Posterior cingulate gyrus (tissue), 11 donors: Measurements from ENCODE around the gene WDPCP.
A peak's percentile ranks its signal among the peaks of the same experiment; 100 is the strongest.

ENCODE experiments used
- DNase-seq, 10 donors: peaks; one replicate each; pipeline versions ENCODE4 v3.0.0 to v3.0.0-alpha.2; 2020 to 2021; ENCODE audit warnings: mixed read lengths in 3 of 10
- intact Hi-C: fragments of 100-400 bp; cut with DNase I; formaldehyde crosslinking; loops from one replicate; pipeline ENCODE4 v1.15.1; 2023

WDPCP gene

DNA sequence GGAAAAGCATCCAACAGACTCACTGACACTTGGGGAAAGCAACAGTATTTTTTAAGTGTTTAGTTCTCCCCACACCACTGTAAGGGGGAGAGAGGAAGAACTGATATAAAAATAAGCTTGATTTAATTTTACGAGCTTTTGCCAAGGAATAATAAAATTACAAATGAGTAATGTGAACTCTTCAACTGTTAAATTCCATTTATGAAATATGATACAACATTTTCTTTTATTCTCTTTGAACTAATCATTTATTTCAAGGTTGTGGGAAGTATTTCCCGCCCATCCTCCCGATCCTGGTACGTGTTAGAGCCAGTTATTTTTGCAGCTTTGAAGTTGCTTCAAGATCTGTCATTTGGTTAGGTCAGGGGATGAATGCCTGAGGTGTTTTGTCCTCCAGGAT lies 35.2 kb downstream of the WDPCP start:
- intact Hi-C loops: no loop called here
- no peak for DNase-seq

DNA sequence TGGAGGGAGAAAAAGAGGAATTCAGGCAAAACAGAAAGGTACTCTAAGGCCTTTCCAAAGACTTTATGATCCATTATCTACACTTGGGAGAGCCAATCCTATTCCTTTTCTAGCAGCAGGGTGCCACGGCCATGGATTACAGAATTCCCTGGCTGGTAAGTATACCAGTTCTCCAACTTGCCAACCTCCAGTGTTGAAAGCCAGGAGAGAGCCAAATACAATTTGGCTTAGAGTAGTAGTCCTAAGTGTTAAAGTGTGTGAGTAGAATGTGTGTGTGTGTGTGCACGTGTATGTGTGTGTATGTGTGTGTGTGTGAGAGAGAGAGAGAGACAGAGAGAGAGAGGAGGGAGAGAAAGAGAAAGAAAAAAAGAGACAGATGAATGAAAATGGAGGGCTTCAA lies 43.3 kb downstream of the WDPCP start:
- intact Hi-C loops: no loop called here
- DNase-seq: no peak

DNA sequence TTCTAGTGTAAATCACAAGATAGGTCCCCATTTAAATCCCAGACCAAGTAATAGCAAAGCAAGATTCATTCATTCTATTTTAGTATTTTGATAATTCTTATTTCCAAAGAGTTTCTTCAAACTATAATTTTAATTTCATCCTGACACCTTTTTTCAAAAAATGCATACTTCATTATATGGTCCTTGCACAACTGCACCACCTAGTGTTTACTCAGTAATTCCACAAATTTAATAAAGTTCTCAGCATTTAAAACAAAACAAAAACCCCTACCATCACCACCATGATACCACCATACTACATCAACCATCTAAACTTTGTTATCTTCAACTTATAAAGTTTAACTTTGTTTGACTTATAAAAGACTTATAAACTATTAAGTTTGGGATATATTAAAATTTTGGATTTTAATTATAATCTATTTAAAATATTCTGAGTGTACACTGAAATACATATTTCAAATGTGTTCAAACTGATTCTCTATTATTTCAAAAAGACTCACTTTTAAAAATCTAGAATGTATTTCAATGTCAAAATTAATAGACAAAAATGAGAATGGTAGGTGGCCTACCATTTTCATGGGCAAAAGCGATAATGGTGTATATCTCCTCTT lies 44.2 kb downstream of the WDPCP start:
- no peak for DNase-seq
- intact Hi-C loops: no loop called here

DNA sequence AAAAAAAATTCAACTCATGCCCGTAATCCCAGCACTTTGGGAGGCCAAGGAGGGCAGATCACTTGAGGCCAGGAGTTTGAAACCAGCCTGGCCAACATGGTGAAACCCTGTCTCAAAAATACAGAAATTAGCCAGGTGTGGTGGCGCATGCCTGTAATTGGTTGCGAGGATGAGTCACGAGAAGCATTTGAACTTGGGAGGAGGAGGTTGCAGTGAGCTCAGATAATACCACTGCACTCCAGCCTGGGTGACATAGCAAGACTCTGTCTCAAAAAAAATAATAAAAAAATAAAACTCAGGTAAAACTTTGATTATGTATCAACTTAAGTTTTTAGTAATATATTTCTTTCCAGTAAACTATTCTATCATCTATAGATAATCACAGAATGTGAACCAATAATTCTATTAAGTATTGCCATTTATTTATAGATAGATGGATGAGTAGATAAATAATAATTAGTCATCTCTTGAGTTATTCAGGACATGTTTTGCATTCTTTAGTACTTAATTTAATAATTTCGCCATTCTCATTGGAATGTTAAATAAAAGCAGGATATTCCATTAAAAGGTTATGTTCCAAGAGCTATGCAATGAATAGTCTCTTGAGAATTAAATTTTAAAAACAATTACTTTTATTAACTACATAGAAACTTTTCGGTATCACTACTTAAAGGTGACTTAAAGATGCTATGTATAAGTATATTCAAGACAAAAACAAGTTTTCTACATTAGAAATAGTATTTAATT lies 48.7 kb downstream of the WDPCP start:
- DNase-seq: no peak
- intact Hi-C loops: no loop called here

DNA sequence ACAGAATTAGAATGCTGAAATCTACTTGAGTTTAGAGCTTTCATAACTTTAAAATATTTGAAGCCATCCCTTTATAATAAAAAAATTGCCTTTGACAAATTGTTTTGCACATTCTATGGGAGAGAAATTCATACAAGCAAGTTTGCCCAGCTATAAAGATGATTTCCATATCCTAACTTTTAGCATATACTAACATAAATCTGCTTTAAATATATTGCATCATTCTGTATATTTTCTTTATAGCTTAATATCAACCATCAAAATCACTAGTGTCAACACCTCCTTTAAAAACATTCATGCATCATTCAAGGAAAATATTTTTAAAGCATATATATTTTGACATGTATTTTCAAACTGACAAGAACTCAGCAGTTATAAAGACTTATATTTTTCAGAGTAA lies 49.9 kb downstream of the WDPCP start:
- intact Hi-C loops: no loop called here
- no peak for DNase-seq

DNA sequence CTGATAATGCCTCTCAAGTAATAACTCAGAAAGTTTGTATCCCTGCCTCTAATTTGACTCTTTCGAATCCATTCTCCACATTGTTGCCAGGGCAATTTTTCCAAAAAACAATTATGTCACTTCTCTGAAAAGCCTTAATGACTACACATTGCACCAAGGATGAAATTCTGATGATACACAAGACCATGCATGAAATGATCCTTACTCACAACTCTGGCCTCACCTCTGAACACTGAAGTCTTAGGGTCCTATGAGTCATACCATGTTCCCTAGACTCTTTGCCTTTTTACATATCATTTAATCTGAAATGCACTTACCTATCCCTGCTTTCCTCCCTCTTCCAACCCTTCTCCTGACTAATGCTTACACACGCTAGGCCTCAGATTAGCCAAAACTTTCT lies 51.0 kb downstream of the WDPCP start:
- intact Hi-C loops: no loop called here
- DNase-seq: no peak

DNA sequence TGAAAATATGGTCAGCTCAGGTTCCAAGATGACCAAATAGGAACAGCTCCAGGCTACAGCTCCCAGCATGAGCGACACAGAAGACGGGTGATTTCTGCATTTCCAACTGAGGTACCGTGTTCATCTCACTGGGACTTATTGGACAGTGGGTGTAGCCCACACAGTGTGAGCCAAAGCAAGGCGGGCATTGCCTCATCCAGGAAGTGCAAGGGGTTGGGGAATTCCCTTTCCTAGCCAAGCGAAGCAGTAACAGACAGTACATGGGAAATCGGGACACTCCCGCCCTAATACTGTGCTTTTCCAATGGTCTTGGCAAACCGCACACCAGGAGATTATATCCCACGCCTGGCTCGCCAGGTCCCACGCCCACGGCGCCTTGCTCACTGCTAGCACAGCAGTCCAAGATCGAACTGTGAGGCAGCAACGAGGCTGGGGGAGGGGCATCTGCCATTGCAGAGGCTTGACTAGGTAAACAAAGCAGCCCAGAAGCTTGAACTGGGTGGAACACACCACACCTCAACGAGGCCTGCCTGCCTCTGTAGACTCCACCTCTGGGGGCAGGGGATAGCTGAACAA lies 57.5 kb downstream of the WDPCP start:
- peak in 2 of 10 donors; percentile 81 to 87 for DNase-seq
- intact Hi-C loops: no loop called here

DNA sequence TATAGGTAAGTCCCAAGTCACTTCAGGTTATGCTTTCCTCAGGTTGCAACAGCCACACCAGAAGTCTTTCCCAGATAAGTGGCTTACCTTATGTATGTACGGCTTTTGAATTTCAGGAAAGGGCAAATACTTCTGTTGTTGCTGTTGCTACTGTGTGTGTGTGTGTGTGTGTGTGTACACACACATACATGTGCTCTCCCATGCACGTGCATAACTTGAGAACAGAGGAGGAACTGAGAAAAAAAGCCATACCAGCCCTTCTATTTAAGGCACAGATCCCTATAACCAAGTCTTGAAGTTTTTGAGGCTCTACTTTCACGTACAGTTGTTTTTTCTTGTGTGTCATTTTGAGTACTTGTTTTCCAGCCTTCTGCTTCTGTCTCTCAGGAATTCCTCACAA lies 62.4 kb downstream of the WDPCP start:
- intact Hi-C loops: no loop called here
- DNase-seq: no peak

DNA sequence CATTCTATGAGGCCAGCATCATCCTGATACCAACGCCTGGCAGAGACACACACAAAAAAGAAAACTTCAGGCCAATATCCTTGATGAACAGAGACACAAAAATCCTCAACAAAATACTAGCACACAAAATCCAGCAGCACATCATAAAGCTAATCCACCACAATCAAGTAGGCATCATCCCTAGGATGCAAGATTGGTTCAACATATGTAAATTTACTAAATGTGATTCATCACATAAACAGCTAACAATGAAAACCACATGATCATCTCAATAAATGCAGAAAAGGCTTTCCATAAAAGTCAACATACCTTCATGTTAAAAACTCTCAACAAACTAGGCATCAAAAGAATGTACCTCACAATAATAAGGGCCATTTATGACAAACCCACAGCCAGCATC lies 65.3 kb downstream of the WDPCP start:
- intact Hi-C loops: no loop called here

DNA sequence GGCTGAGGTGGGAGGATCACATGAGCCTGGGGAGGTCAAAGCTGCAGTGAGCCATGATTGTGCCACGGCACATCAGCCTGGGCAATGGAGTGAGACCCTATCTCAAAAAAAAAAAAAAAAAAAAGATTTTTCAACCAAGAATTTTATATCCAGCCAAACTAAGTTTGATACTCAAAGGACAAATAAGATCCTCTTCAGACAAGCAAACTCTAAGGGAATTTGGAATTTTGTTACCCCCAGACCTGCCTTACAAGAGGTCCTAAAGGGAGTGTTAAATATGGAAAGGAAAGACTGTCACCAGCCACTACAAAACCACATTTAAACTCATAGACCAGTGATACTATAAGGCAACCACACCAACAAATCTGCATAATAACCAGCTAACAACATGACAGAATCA lies 67.5 kb downstream of the WDPCP start:
- DNase-seq: no peak
- intact Hi-C loops: no loop called here

More for the DNA sequence above, 65.3 kb downstream of the WDPCP start:
- DNase-seq: no peak

DNA sequence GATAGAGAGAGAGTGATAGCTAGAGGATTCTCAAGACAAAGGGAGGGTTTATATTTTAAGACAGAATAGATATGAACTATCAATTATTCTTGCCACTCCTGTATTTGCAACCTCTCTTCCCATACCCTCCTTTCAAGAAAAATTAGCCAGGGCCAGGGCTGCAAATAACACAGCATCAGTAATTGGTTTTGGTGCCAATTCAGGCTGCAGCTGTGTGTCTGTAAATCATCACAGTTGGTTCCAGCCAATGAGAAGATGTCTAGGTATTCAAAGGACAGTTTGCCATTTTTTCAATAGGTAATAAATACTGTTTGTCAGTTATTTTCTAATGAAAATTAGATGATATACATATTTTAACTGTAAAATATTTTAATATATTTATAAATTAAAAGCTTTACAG lies 73.5 kb downstream of the WDPCP start:
- intact Hi-C loops: no loop called here
- DNase-seq: no peak

DNA sequence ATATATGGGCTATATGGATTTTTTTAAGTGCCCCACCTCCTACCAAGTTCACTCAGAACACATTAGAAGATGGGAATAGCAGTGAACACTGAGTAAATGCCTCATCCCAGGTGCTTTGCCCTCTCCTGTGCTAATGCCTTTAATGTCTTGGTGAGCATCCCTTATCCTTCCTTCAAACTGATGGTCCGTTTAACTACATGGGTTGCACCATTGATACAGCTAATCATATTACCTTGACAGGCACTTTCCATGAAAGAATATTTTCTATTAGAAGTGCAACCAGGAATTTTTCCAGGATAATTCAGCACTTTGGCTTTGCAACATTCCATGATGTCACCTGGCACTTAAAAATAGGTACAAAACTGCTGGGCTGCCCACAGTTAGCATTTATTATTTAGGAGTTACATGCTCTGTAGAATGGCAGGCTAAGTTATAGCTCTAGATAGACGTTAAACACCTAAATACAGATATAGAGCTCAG lies 74.0 kb downstream of the WDPCP start:
- intact Hi-C loops: no loop called here
- no peak for DNase-seq

DNA sequence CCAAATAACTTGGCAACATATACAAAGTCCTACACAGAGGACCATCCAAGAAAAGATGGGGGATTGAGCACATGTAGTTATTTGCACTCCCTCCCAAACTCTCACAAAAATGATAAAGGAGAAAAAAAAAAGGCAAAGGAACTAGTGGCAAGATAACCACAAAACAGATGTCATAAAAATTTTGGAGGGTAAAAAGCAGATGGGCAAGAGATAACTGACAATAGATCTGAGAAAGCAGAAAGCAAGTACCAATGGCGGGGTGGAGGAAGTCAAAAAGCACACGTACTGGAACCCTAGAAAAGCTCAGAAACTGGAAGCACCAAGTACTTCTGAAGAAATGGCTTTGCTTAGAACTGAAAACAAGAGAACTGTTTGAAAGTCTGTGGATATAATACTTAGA lies 82.0 kb downstream of the WDPCP start:
- intact Hi-C loops: no loop called here

DNA sequence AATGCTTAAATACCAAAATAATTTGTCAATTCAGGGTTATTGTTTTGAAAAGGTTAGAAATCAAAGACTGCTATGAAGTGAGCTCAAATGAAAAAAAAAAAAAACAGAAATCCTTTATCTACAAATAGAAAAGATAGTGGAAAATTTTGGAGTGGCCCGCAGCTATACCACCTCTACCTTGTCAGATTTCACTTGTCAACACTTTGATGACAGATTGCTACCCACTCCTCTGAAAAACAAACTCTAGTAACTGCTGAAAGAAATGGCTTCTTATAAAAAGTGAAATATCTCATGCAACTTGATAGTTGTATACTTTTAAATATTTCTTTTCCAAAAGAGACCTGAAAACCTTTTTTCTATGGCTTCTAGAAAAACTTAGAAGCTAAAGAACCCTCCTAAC lies 84.5 kb downstream of the WDPCP start:
- intact Hi-C loops: no loop called here
- no peak for DNase-seq

More for the DNA sequence above, 82.0 kb downstream of the WDPCP start:
- no peak for DNase-seq

DNA sequence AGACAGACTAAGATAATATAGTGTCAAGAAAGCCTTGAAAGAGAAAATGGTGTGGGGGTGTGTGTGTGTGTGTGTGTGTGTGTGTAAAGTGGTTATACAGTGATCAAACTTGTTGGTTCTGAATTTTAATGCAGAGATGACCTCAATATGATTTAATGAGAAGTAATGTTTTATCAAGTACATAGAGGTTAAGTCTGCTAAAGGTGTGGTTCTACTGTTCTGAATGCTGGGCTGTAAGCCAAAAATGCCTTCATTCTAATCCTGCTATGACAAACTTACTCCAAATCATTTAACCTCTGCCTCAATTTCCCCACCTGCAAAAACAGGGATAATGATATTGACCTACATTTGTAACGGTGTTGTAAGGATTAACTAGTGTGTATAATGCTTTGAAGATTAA lies 87.9 kb downstream of the WDPCP start:
- DNase-seq: no peak
- intact Hi-C loops: no loop called here

DNA sequence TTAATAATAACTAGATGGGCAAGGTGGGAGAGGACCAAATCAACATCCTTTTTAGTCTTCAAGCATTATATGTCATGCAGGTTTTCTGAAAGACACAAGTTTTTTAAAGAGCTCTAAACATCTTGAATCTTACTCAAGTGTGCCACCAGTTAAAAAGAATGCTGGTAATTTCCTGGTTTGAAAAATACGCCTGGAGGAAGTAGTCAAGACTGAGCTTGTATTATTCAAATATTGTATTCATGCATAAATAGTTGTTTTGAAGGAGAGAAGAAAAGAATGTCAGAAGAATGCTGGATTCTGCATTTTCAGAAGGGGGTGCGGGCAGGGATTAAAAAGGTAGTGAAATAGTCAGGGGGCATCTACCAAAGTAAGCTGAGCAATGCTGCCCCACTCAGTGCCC lies 90.7 kb downstream of the WDPCP start:
- intact Hi-C loops: no loop called here
- DNase-seq: no peak

DNA sequence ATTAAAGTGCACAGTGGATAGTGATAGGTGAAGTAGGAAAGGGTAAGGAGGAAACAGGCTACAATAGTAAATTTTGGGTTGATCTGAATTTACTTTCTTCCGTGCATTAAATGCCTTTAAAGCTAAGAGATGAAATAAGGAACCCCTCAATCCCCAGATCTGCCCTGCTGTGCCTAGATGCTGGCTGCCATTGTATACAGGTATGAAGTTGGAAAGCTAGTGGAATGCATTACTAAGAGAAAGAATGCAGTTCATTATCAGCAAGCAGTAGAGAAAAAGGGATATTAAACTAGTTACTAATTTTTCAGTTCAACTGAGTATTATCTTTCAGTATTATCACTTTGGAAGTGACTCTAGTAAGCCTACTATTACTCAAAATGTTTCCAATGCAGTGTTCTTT lies 93.3 kb downstream of the WDPCP start:
- DNase-seq: no peak
- intact Hi-C loops: no loop called here

DNA sequence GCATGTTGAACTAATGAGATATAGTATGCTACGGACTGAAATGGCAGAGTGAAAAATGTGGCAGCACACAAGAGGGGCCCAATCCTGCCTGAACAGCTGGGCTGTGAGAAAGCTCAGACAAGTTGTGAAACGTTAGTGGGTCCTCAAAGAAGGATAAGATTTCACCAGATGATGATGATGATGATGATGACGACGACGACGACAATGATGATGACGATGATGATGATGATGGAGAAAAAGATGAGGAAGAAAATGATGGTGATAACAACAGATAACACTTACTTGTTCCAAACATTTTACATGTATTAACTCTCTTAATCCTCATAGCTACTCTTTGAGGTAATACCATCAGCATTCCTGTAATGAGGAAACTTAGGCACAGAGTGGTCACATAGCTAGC lies 94.2 kb downstream of the WDPCP start:
- DNase-seq: no peak

DNA sequence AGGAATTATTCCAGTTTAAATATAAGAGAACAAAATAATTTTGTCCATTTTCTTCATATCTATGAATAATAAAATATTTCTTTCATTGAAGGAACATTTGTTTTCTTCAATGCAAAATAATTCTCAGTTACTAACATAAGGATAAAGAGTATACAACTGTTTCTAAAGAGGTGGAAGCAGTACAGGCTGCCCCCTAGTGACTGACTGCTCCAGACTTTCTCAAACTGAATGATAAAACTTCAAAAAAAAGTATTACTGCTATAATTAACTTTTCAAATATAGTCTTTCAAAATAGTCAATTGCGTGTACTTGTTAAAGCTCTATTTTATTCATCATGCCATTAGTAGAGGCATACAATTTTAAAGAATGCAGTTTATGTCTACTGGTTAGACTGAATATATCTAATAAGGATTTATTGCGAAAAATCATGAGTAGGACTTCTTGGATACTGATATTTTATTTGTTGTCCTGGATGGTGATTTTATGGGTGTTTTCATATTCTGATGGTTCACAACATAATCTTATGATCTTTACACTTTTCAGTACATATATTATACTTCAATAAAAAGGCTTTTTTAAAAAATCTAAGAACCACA lies 100.1 kb downstream of the WDPCP start:
- intact Hi-C loops: loop anchor here (5.0 kb wide), 1 partner anchor 1031 kb away; no protein-coding TSS in a partner anchor
- peak in 5 of 10 donors; percentile 18 to 58 (median 36) for DNase-seq

More for the DNA sequence above, 94.2 kb downstream of the WDPCP start:
- intact Hi-C loops: no loop called here

DNA sequence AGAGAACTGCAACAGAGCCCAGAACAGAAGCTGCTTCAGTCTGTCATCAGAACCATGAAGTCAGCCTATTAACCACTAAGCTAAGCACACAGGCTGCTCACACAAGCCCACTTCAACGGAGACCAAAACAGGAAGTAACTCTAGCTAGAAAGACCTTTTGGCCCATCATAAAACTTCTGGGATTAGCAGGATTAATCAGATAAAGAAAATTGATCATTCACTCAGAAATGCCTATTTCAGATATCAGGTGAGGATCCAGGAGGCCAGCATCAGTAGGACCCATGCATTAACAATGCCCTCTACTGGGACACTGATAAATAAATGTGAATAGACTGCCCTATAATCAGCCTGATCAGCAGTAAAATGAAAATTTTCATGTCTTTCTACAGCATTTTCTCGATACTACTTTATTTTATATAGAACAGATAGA lies 101.4 kb downstream of the WDPCP start:
- intact Hi-C loops: loop anchor here (5.0 kb wide), 1 partner anchor 1030 kb away; no protein-coding TSS in a partner anchor
- peak in 1 of 10 donors; percentile 9 for DNase-seq

DNA sequence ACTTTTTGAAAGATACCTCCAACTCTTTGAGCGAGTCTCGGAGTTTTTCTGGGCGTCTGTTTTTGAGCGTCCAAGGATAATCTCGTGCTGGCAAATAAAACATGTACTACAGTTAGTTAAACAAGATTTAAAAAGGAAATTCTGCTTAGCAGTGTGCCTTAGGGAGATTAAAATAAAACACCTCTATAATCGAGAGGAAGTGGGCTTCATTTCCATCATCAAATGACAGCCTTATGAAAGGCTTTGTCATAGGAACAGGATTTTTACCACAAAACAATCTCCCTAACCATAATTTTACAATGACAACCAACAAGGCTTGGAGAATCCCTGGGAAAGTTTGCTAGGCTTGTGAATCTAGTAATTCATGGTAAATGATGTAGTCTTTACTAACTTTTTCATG lies 103.4 kb downstream of the WDPCP start:
- intact Hi-C loops: loop anchor here (2.0 to 5.0 kb wide), 2 partner anchors 694 to 1028 kb away; no protein-coding TSS in a partner anchor
- no peak for DNase-seq
